Right lung (tissue), 5 donors: ENCODE data around the gene TIMP3. TPM values are rescaled to one million over a fixed set of nuclear protein-coding genes. Genes with fewer than 3 reads are reported as not detected.

Source experiments
- DNase-seq, 2 donors: peaks; one replicate each; pipeline ENCODE4 v3.0.0-alpha.2; 2013
- polyA plus RNA-seq, 5 donors: library from polyadenylated mRNA; unstranded; fragments of 120-200 nt; gene quantifications; one replicate each; pipeline versions ENCODE4 v1.2.1 to v1.2.3, GENCODE V29; 2013; ENCODE audit warnings: inconsistent platforms in 1 of 5, low replicate concordance in 1 of 5; ENCODE audit not compliant: insufficient read length in 5 of 5, insufficient read depth in 1 of 5

The TIMP3 gene
- polyA plus RNA-seq, 5 donors: 131 to 179 (median 141) TPM

GRCh38 chr22:32780726-32781310 is 20.7 kb upstream of the TIMP3 start:
- no peak for DNase-seq

DNA sequence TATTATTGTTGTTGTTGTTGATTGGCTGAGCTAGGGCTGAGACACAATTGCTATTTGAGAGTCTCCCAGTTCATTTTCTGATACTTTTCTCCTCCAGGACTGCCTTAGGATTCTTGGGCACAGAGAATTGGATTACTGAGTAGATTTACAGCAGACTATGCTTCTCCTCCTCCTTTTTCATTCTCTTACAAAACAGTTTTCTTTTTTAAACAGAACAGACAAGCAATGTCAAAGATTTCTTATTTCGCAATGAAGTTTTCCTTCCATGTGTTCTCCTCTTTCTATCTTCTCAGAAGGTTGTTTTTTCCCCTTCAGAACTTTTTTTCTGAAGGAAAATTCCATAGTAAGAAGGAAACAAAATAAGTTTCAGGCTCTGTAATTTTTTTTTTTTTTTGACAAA is 19.8 kb upstream of the TIMP3 start:
- DNase-seq: no peak

DNA sequence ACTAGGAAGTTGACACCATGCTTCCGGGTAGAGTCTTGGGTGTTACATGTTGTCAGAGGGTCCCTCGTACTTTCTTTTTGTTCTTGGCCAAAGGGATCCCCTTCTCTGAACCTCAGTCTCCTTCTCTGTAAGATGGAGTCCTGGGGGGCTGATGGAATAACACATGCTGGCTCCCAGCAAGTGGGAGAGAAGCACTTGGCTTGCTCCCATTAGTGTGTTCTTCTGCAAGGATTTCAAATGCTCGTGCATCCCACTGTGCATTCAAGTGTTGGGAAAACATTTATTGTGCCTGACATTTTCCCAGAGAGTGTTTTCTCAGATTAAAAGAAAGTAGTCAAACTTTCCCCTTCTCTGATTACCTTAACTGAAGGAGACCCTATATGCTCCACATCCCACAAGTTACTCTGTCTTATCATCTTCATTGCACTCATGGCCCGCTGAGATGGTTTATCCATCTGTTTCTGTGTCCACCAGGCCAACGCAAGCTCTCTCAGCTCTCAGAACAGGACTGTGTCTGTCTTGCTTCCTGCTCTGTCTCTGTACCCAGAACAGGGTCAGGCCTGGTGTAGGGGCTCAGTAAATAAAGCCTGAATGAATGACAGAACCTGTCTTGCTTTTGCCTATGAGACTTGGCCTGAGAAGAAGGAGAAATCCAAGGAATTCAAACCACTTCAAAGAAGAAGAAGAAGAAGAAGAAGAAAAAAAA is 16.0 kb upstream of the TIMP3 start:
- no peak for DNase-seq

GRCh38 chr22:32786027-32786418 is 15.5 kb upstream of the TIMP3 start:
- no peak for DNase-seq

DNA sequence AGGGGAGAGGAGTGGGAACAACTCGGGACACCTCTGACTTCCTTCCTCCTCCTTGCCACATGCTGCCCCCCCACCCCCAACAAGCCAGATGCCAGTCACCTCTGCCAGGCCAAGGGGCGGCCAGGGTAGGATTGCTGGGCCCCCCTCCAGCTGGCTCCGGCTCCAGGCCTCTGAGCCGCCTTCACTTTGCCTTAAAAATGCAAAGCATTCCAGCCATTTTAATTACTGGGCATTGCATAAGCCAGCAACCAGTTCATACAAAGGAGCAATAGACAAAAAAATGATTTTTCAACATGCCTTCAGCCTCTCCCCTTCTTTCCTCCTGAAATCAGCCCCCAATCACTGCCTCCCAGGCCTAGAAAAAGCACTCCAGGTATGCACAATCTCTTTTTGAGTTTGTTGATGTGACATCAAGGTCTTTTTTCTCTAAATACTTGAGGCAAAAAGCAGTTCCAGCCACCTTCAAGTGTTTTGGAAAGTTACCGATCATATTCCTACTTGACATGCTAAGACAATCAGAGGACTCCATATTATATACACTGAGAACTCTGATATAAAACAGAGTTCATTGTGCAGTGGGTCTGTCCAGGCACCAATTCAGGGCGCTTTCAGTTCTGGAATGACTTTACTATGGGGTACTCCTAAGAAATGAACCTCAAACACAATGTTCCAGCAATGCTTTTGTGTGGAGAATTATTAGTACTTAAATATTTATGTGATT is 12.4 kb upstream of the TIMP3 start:
- peak; percentile 52 to 58 for DNase-seq

DNA sequence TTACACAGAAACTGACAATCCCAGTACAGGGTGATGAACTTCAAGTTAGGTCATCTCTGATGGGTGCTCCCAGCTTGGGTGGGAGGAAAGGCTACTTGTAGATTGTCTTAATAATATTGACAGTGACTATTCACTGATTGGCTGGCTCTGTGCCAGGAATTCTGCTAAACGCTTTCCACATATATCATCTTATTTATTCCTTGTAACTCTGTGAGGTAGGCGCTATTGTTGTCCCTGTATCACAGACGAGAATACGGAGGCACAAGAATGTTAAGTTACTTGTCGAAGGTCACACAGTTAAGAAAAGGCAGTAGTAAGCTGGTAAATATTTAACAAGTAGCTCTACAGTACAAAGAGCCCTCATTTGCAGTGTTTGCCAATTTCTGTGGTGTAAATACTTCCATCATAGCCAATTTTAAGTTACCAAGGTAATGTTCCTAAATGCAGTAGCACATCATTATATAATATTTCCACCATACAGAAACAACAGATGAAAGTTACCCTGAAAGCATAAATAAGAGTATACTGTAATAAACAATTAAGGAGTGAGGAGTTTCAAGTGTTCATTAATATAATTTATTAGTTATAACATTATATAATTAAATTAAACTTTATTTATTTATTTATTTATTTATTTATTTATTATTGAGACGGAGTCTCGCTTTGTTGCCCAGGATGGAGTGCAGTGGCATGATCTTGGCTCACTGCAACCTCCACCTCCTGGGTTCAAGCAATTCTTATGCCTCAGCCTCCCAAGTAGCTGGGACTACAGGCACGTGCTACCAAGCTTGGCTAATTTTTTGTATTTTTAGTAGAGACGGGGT is 11.5 kb upstream of the TIMP3 start:
- DNase-seq: no peak

DNA sequence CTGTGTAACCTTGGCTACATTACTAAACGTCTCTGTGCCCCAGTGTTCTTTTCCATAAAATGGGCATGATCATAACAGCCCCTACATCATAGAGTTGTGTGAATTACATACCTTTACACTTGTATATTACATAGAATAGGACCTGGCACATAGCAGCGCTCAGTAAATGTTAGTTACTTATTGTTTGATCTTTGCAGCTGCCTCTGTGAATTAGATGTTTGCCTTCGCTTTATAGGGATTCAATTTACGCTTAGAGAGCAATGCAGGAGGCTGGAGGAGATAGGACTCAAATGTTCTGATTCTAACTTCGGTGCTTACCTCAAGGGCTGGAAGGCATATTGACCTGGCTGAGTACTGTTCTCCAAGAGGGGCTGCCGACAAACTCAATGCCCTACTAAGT is 10.4 kb upstream of the TIMP3 start:
- no peak for DNase-seq

- no peak for DNase-seq
Observed at GRCh38 chr22:32791485-32791884, 10.0 kb upstream of the TIMP3 start.

DNA sequence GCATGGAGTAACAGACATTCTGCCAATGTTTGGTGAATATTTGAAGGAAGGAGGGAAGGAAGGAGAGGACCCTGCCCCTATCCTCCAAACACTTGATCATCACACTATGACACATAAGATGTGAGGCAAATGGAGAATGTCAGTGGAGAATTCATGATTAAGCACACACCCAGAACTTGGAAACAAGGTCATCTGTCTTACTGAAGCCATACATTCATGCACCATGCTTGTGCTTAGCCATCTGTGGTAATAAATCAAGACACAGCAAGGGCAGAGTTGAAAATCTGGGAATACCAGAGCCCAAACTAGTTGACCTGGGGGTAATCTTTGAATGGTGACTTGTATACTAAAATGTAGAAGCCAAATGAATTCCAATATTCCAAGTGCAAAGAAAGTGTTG is 7.9 kb upstream of the TIMP3 start:
- DNase-seq: no peak

DNA sequence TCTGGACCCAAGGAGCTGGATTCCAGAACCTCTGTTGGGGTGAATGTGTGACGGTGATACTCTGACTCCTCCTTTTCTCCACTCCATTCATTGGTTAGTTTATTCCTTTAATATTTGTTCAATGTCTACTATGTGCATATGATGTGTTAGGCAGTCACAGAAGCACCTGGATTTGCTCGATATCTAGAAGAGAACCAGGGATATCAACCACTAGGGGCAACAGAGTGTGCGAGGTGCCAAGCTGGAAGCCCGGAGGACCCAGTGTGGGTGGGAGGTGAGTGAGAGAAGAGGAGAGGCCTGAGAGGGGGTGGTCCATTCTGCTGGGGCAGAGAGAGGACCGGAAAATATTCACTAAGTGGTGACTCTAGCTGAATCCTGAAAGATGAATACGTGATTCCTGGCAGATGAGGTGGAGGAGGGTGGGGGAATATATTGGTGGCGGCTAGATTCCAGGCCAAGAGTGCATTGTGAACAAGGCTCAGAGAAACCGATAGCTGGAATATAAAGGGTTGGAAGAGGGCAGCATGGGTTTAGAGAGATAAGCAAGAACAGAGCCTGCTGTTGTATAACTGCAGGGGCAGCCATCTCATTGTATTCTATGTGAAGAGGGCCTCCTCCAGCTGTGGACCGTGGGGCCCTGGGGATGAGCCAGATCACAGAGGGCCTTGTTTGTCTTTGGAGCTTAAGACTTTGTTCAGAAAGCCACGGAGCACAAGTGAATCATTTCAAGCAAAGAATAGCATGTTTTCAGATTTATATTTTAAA is 6.9 kb upstream of the TIMP3 start:
- no peak for DNase-seq

GRCh38 chr22:32795214-32795596 is 6.3 kb upstream of the TIMP3 start:
- no peak for DNase-seq

GRCh38 chr22:32796865-32797573 is 4.5 kb upstream of the TIMP3 start:
- DNase-seq: peak; percentile 51 to 76

- DNase-seq: no peak
Observed at GRCh38 chr22:32799496-32799895, 2.0 kb upstream of the TIMP3 start.

DNA sequence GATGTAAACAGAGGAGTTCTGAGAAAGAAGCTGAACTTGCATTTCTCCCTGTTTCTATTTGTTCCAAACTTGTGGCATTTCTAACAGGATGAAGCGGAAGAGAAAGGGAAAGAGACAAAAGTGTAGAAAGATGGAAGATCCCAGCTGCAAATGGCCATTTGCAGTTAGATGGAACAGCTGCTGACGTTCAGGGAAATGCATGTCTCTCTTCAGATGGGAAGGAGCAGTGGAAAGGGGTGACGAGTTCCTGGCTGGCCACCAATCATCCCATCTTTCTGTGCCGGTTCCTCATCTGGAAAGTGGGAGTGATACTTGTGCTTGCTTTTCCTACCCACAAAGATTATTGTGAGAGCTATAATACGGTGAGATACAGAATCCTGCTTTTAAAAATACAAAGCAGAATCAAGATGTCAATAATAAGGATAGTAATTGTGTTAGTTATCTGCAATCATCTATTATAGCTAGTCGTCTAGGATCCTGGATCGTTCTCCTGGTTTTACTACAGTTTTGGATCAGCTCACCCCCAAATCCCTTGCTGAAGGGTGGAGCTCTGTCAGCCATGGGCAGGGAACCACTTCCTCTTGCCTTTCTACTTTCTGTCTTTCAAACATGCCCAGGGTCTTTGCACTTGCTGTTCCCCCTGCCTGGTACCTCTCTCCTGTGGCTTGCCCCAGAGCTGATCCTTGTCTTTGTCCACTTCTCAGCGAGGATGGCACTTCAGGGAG is 1.2 kb upstream of the TIMP3 start:
- no peak for DNase-seq

GRCh38 chr22:32800994-32801536 is 440 bp upstream of the TIMP3 start:
- DNase-seq: no peak

- no peak for DNase-seq
Observed at GRCh38 chr22:32802237-32802765, 796 bp downstream of the TIMP3 start.

DNA sequence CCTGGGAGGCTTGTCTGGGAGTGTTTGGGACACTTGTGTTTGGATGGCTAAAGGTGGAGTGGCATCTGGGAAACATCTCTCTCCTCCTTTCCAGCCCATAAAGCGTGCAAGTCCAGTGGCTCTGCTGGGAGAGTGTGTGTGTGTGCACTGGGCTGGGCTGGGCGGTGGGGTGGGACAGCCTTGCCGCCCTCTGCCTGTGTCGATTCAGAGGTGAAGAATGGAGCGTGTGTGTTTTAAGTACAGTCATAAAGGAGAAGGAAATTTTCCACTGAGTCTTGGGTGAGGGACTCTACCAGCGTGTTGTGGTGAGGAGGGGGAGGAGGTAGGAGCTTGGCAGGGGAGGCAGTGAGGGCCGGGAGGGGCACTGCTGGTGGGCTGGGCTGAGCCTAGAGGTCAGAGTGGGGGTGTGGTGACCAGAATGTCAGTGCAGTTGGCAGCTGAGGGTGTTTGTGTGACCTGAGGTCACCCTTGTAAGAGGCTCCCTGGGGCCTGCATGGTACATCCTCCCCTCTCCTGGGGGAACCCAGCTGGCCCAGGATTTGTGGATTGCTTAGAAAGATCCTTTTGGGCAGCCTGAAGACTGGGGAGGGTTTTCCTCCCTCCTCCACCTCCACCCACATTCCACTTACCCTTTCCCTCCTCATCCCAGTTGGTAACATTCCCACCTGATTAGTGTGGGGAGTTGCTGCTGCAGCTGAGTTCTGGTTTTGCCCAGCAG is 1.7 kb downstream of the TIMP3 start:
- no peak for DNase-seq

GRCh38 chr22:32803738-32804435 is 2.4 kb downstream of the TIMP3 start:
- no peak for DNase-seq
